Measurements from ENCODE around the gene ENO3.
"Not testable (repeated sequence)": the region's sequence is repeated elsewhere in the genome, so short reads cannot be mapped to it uniquely, and the experiment has no call there.

The ENO3 gene
- total RNA-seq, result 1.2 to 7.5 (median 2.0) reads per million in 17 experiments

DNA sequence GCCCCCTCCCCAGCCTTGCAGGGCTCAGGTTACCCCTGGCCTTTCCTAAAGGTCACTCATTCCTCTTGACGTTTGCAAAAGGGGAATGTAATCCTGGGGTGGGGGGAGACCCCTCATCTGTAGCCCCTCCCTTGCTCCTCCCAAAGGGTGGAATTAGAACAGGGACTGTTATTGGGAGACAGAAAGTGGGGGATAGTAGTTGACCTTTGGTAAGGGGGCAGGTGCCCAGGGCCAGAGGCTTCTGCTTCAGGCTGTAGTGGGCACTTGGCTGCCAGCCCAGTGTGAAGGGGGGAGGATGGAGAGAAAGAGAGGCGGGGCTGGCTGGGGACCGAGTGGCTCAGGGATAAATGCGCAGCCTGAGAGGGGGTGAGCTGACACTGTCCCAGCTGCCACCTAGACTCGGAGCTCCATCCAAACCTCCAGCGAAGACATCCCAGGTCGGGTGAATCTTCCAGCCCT, at the start of gene ENO3:
ENO3 (plus strand) TSS at position 374 of the 459 bp plus-strand sequence. CDS start 711 bp downstream, outside the sequence.
- DNase-seq, result no peak

DNA sequence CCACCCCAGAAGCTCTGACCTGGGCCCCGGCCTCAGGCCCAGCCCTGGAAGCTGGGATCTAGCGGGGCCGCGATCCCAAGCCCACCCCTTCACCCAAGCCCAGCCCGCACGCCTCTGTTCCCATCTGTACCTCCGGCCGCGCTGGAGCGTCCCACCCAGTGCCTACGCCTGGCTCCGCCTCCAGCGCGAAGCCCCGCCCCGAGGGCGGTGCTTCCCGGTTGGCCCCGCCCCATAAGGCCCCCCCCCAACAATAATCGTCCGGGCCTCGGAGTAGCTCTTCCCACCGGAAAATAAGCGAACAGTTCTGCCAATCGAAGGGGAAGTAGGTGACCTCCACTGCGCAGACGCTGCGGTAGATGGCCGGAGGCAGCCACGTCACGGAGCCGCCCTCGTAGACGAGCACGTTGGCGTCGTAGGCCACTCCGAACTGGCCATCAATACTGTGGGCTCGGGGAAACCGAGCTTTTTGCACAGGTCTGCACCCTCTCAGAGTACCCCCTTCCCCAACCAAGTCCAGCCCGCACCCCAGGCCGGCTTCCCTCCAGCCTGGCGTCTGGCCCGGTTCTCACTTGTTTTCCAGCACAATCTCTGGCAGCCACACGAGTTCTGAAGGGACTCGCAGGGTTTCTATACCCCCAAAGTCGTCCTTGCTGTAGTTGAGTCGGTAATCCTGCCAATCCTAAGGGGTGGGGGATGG, 49.1 kb upstream of the ENO3 start:
- peak; percentile 76 to 85 (median 80) for DNase-seq

DNA sequence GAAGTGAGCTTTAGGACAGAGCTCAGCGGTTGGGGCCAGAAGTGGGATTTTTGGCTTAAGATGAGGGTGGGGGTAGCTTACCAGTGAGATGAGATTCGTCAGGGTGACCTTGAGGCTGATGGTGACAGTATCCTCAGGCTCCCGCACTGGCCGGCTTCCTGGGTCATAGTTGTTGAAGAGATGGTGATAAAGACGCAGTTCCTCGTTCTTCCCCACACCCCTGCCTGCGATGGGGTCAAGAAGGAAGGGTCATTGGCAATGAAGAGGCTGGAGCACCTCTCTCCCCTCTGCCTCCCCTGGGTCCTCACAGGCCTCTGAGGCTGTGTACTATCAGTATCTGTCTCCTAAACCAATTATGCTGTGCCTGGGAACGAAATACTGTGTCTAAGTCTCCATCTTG, 48.4 kb upstream of the ENO3 start:
- DNase-seq, result no peak

DNA sequence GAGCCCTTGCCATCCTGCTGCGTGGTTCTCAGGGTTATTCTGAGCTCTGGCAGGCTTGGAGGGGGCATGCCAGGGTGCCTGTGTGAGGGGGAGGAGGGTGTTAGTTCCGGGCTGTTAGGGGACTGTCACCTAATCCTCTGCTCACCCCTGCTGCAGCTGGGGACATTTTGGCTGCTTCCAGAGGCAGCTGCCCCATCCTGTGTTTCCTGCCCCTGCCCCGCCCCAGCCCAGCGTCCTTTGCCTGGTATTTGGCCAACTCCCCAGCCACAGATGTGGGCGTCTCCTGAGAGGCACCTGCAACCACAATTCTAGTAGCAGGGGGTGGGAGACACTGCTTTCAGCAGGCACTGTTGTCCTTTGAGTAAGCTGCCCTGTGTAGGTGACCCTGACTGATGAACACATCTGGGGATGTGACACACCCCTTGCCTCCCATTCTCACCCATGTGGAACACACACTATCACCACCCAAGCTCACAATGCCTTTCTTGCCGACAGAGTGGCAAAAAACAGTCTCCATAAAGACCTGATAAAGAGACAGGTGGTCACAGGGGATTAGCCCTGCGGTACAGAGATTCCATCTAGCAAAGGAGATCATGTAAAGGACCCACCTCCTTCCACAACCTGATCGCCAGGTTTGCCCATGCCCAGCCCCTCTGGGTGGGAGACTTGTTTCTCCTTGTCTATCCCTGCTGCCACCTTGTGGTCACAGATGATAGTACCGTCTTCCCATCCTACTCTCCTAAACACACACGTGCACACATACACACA, 47.7 kb upstream of the ENO3 start, which contains the start of gene CHRNE:
CHRNE (minus strand) TSS at position 48 of the 768 bp plus-strand sequence; CDS start at position 13, 35 bp downstream.
- peak; percentile 70 to 80 (median 76) for DNase-seq

DNA sequence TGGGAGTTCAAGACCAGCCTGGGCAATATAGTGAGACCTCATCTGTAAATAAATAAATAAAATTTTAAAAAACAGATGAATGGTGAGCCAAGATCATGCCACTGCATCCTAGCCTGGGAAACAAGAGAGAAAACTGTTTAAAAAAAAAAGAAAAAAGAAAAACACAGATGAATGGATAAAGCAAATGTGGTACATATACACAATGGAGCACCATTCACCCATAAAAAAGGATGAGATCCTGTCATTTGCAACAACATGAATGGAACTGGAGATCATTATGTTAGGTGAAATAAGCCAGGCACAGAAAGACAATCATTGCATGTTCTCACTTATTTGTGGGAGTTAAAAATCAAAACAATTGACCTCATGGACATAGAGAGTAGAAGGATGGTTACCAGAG, 44.3 kb upstream of the ENO3 start:
- DNase-seq, result not testable (repeated sequence)

DNA sequence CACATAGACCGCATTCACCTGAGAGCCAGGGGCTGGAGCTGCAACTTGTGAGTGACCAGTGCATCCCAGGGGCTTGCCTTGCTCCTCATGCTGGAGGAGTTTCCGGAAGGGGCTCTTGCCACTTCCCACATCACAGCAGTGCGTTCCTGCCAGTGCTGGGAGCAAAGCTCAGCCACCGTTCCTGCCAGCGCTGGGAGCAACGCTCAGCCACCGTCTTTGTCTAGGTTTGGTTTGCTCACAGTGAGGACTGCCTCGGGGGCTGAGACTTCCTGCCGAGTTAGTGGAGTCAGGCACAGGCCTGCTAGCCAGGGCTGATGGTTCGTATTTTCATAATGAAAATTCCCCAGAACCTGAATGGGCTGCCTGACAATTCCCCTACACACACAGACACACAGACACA, 42.6 kb upstream of the ENO3 start:
- DNase-seq, result no peak

DNA sequence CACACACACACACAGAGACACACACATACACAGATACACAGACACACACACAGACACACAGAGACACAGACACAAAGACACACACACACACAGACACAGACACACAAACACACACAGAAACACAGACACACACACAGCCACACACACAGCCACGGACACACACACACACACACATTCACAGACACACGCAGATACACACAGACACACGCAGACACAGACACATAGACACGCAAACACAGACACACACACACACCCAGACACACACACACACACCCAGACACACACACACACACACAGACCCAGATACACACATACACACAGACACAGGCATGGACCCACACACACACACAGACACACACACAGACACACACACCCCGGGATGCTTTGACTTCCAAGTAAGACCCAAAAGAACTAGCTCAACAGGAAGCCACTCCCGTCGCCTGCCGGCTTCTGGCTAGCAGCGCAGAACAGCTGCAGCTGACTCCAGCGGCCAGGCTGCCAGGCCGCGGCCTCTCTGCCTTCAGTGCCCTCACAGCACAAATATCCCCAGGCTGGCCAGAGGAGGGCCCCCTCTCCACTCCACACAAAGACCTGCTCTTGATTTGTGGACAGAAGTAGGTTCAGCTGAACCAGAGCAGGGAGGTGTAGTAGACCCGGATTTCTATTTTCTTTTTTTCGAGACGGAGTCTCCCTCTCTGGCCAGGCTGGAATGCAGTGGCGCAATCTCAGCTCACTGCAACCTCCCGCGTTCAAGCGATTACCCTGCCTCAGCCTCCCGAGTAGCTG, 42.0 kb upstream of the ENO3 start:
- DNase-seq, result peak; percentile 93 to 95 (median 94)

DNA sequence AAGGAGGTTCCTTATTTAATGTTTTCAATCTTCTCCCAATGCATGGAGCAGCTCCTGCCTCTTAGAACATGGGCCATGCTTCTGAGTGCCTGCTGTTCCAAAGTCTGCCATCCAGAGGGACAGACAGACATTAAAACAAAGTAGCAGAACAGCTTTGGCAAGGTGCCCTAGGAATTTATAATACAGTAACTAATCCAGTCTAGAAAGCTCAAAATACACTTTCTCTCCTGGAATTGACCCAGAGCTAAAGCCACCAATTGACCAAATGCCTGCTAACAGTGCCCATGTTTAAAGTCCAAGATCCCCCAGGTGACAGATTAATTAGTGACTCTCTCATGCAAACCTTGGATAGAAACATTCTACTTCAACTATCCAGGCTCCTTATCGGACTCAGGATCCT, 36.9 kb upstream of the ENO3 start:
- DNase-seq, result no peak

DNA sequence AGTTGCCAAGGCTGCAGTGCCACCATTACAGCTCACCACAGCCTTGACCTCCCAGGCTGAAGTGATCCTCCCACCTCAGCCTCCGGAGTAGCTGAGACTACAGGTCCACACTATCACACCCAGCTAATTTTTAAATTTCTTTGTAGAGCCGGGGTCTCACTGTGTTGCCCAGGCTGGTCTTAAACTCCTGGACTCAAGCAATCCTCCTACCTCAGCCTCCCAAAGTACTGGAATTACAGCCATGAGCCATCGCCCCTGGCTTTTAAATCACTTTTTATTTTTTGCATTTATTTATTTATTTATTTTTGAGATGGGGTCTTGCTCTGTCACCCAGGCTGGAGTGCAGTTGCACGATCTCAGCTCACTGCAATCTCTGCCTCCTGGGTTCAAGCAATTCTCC, 36.4 kb upstream of the ENO3 start:
- not testable (repeated sequence) for DNase-seq

DNA sequence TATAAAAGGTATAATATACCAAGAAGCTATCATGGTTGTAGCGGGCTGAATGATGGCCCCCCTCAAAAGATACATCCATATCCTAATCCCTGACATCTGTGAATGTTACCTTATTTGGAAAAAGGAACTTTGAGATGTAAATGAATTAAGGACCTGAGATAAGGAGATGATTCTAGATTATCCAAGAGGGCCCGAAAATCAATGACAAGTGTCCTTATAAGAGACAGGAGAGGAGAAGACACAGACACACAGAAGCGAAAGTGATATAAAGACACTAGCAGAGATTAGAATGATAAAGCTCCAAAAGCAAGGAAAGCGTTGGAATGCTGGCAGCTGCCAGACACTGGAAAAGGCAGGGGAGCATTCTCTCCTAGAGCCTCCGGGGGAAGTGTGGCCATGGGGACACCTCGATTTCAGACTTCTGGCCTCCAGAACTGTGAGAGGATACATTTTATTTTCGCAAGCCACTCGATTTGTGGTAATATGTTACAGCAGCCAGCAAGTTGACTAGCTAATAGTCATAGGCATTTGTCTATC, 31.3 kb upstream of the ENO3 start:
- DNase-seq, result no peak

DNA sequence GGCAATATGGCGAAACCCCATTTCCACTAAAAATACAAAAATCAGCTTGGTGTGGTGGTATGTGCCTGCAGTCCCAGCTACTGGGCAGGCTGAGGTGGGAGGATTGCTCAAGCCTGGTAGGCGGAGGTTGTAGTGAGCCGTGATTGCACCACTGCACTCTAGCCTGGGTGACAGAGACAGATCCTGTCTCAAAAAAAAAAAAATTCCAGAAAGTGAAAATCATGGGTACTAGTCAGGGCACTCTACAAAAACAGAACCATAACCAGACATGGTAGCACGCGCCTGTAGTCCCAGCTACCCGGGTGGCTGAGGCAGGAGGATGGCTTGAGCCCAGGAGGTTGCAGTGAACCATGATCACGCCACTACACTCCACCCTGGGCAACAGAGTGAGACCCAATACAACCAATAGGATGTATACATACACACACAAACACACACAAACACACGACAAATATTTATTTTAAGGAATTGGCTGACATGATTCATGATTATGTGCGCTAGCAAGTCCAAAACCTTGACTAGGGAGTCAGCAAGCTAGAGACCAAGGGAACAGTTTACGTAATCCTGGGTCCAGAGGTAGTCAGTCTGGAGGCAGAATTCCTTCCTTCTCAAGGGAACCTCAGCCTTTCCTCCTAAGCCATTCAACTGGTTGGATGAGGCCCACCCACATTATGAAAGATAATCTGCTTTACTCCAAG, 30.4 kb upstream of the ENO3 start:
- DNase-seq, result peak; percentile 84 to 92 (median 90)

DNA sequence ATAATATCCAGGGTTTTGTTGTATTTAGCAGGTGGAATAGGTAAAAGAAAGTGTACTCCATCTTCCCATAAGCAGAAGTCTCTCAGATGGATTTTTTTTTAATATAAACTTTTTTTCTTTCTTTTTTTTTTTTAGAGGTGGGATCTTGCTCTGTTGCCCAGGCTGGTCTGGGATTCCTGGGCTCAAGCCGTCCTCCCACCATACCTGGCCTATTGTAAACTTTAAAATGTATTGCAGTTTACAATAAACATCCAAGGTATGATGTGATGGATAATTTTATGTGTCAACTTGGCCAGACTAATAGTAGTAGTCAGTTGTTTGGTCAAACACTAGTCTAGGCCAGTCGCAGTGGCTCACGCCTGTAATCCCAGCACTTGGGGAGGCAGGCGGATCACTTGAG, 29.6 kb upstream of the ENO3 start:
- no peak for DNase-seq

DNA sequence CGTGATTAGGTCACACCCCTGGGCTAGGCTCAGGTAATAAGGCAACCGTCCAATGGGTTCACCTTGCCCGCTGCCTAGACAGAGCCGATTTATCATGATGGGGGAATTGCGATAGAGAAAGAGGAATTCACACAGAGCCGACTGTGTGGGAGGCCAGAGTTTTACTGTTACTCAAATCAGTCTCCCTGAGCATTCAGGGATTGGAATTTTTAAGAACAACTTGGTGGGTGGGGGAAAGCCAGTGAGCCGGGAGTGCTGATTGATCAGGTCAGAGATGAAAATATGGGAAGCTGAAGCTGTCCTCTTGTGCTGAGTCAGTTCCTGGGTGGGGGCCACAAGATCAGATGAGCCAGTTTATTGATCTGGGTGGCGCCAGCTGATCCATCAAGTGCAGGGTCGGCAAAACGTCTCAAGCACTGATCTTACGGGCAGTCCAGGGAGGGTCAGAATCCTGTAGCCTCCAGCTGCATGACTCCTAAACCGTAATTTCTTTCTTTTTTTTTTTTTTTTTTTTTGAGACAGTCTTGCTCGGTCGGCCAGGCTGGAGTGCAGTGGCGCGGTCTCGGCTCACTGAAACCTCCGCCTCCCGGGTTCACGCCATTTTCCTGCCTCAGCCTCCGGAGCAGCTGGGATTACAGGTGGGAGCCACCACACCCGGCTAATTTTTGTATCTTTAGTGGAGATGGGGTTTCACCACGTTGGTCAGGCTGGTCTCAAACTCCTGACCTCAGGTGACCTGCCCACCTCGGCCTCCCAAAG, 24.2 kb upstream of the ENO3 start:
- peak in 3 of 4 experiments; percentile 52 to 72 (median 61) for DNase-seq

DNA sequence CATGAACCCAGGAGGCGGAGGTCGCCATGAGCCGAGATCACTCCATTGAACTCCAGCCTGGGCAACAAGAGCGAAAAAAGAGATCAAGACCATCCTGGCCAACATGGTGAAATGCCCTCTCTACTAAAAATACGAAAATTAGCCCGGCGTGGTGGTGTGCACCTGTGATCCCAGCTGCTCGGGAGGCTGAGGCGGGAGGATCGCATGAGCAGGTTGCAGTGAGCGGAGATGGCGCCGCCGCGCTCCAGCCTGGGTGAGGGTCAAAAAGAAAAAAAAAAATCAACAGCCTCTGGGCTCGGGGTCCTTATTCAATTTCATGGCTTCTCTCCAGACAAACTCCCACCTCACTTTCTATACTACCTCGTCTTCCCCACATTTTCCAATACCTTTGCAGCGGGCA, 22.0 kb upstream of the ENO3 start:
- DNase-seq, result no peak

DNA sequence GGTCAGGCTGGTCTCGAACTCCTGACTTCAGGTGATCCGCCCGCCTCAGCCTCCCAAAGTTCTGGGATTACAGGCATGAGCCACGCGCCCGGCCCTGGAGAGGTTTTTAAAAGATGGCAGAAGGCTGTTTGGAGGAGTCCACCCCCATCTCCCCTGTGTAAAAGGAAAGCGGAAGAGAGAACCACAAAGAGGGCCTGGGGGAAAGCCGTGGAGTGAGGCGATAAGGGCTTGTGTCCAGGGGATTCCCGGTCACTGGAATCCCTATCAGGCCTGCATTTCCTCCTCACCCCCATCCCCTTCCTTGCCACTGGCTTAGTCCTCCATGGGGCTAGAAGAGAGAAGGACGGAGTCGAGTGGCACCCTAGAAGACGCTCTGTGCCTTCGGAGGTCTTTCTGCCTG, 19.0 kb upstream of the ENO3 start, which contains the start of gene GP1BA:
GP1BA (plus strand) TSS at position 315 of the 400 bp plus-strand sequence. CDS start 328 bp downstream, outside the sequence.
- DNase-seq, result peak in 1 of 4 experiments; percentile 40

DNA sequence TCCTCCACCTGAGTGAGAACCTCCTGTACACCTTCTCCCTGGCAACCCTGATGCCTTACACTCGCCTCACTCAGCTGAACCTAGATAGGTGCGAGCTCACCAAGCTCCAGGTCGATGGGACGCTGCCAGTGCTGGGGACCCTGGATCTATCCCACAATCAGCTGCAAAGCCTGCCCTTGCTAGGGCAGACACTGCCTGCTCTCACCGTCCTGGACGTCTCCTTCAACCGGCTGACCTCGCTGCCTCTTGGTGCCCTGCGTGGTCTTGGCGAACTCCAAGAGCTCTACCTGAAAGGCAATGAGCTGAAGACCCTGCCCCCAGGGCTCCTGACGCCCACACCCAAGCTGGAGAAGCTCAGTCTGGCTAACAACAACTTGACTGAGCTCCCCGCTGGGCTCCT, 18.2 kb upstream of the ENO3 start:
- no peak for DNase-seq

DNA sequence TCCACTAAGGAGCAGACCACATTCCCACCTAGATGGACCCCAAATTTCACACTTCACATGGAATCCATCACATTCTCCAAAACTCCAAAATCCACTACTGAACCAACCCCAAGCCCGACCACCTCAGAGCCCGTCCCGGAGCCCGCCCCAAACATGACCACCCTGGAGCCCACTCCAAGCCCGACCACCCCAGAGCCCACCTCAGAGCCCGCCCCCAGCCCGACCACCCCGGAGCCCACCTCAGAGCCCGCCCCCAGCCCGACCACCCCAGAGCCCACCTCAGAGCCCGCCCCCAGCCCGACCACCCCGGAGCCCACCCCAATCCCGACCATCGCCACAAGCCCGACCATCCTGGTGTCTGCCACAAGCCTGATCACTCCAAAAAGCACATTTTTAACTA, 17.3 kb upstream of the ENO3 start:
- DNase-seq, result no peak

DNA sequence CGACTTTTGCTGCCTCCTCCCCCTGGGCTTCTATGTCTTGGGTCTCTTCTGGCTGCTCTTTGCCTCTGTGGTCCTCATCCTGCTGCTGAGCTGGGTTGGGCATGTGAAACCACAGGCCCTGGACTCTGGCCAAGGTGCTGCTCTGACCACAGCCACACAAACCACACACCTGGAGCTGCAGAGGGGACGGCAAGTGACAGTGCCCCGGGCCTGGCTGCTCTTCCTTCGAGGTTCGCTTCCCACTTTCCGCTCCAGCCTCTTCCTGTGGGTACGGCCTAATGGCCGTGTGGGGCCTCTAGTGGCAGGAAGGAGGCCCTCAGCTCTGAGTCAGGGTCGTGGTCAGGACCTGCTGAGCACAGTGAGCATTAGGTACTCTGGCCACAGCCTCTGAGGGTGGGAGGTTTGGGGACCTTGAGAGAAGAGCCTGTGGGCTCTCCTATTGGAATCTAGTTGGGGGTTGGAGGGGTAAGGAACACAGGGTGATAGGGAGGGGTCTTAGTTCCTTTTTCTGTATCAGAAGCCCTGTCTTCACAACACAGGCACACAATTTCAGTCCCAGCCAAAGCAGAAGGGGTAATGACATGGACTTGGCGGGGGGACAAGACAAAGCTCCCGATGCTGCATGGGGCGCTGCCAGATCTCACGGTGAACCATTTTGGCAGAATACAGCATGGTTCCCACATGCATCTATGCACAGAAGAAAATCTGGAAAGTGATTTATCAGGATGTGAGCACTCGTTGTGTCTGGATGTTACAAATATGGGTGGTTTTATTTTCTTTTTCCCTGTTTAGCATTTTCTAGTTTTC, 16.5 kb upstream of the ENO3 start:
- peak; percentile 49 to 76 (median 68) for DNase-seq

DNA sequence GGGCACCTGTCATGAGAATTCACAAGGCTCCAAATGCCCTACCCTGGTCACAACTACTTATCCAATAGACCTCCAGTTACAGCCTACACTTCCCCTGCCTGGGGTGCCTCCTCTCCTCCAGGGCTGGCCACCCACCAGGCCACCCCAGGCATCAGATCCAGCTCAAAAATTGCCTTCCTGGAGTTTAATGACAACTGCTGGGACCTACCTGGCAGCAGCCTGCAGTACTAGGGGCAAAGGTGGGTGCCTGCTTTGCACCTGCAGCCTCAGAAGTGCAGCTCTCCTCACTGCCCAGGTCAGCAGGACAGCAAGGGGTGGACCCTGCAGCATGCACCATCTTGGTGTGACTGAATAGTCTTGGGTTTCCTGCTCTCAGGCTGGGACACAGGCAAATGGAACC, 15.3 kb upstream of the ENO3 start:
- DNase-seq, result no peak

DNA sequence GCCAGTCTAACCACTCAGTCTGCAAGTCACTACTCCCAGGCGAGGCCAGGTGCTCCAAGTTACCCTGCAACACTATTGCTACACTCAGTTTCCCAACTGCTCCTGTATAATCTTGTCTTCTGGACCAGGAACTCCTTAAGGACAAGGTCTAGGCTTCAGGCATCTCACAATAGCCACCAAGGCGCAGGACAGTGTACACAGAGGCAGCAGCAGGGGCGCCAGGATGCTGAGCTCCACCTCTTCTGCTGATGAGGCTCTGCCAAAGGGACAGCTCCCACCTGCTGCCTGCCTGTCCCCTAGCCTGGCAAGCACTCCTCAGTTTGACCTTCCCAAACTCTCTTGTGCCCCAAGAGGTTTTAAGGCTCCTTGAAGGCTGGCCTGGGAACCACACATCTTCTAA, 14.5 kb upstream of the ENO3 start:
- DNase-seq, result no peak

Data from suppressor macrophage (primary cell).